HepG2 (cell line): Measurements from ENCODE around the gene CMIP. TPM values are rescaled to one million over a fixed set of nuclear protein-coding genes. Genes with fewer than 3 reads are reported as not detected.

Source experiments
- ATAC-seq: fragments of 200-7000 bp; cut with Tn5 transposase; 3 replicates; pipeline ENCODE4 v1.9.1; 2020; ENCODE audit warnings: mild to moderate bottlenecking, moderate library complexity
- BruUV-seq: library from RNA; stranded (reverse); fragments of 400-500 nt; replicated peaks from 2 replicates; lab custom pipeline; 2021; lab: Mats Ljungman, UMichigan
- CTCF ChIA-PET: fragments of 300-600 bp; formaldehyde crosslinking; extraction: SDS; loops from one replicate; lab custom pipeline; 2021; ENCODE audit warnings: low total read pairs, inconsistent platforms, low intra/inter-chr PET ratio; lab: Yijun Ruan, JAX
- POLR2A ChIA-PET: fragments of 350-600 bp; sonication (Branson Sonifier 250); formaldehyde crosslinking; loops from one replicate; lab custom pipeline; 2020; ENCODE audit warnings: antibody characterized with exemption, inconsistent platforms; lab: Yijun Ruan, JAX
- DNase-seq: peaks from one replicate; pipeline ENCODE4 v3.0.0-alpha.2; 2015; ENCODE audit warnings: low spot score
- FAIRE-seq: peaks from 3 replicates; lab custom pipeline; 2011; peaks lifted over from hg19 to GRCh38; lab: Jason Lieb, UNC
- H2AFZ ChIP-seq: one replicate; pipeline ENCODE4 v1.6.1; 2011; ENCODE audit warnings: low read length, inconsistent platforms
- H3K27ac ChIP-seq: fragments of 300-600 bp; 3 replicates; pipeline ENCODE4 v1.8.0; 2011; ENCODE audit warnings: mixed run types, mild to moderate bottlenecking, mixed read lengths, low read length, inconsistent platforms; ENCODE audit not compliant: insufficient read depth; ENCODE audit errors: extremely low read length
- H3K27me3 ChIP-seq, 2 experiments: fragments of 200-600 bp in 1 of 2; 2 replicates in 1 of 2; 3 replicates in 1 of 2; pipeline versions ENCODE4 v1.6.0 to v1.8.0; 2011; ENCODE audit warnings: low read length in 2 of 2, mild to moderate bottlenecking in 2 of 2, moderate library complexity in 2 of 2, inconsistent platforms in 1 of 2; ENCODE audit not compliant: insufficient read depth in 2 of 2, control insufficient read depth in 1 of 2
- H3K36me3 ChIP-seq, 2 experiments: fragments of 200-600 bp in 1 of 2; replicated peaks in 1 of 2; 2 replicates in 1 of 2; 3 replicates in 1 of 2; pipeline versions ENCODE4 v1.5.1 to v1.8.0; 2011; ENCODE audit warnings: low read length in 2 of 2, inconsistent platforms in 1 of 2; ENCODE audit not compliant: insufficient read depth in 2 of 2, control insufficient read depth in 1 of 2
- H3K4me1 ChIP-seq: 2 replicates; pipeline ENCODE4 v1.5.1; 2012; ENCODE audit warnings: low read length, inconsistent platforms; ENCODE audit not compliant: insufficient read depth
- H3K4me2 ChIP-seq: 2 replicates; pipeline ENCODE4 v1.6.0; 2011; ENCODE audit warnings: low read depth, low read length, inconsistent platforms
- H3K4me3 ChIP-seq, 3 experiments: fragments of 200-600 bp in 1 of 3; sonication (generic), shearing (Covaris generic) in 1 of 3; replicated peaks in 1 of 3; 2 replicates each; pipeline ENCODE4 v1.5.1; 2011 to 2016; ENCODE audit warnings: low read length in 3 of 3, inconsistent platforms in 2 of 3, low read depth in 2 of 3, mild to moderate bottlenecking in 2 of 3, control low read depth in 1 of 3, mixed read lengths in 1 of 3; ENCODE audit not compliant: insufficient read depth in 1 of 3
- H3K79me2 ChIP-seq: one replicate; pipeline ENCODE4 v1.6.1; 2011; ENCODE audit warnings: low read length, inconsistent platforms; ENCODE audit not compliant: insufficient read depth
- H3K9ac ChIP-seq: 2 replicates; pipeline ENCODE4 v1.6.0; 2011; ENCODE audit warnings: mild to moderate bottlenecking, low read depth, low read length, inconsistent platforms; ENCODE audit not compliant: insufficient read depth
- H3K9me3 ChIP-seq: 2 replicates; pipeline ENCODE4 v1.5.1; 2012; ENCODE audit warnings: mild to moderate bottlenecking, low read length
- H4K20me1 ChIP-seq: 2 replicates; pipeline ENCODE4 v1.6.0; 2011; ENCODE audit warnings: inconsistent platforms, mild to moderate bottlenecking, low read length, moderate library complexity; ENCODE audit not compliant: insufficient read depth
- CREB1 ChIP-seq, 2 experiments: fragments of 450-650 bp in 1 of 2; IDR thresholded peaks; 2 replicates each; pipeline ENCODE4 v1.6.1; 2016 to 2017; ENCODE audit warnings: control low read depth in 1 of 2, mild to moderate bottlenecking in 1 of 2, missing compliant biosample characterization in 1 of 2, missing genetic modification characterization in 1 of 2
- EP300 ChIP-seq, 3 experiments: sonication (generic) in 1 of 3; formaldehyde crosslinking in 1 of 3; IDR thresholded peaks; 2 replicates each; pipeline versions ENCODE4 v1.5.1 to v1.6.1; 2011 to 2020; ENCODE audit warnings: low read depth in 2 of 3, low read length in 2 of 3, borderline replicate concordance in 1 of 3, improper control_type of control experiment in 1 of 3, mild to moderate bottlenecking in 1 of 3, missing genetic modification reagents in 1 of 3, moderate library complexity in 1 of 3
- SIN3A ChIP-seq: IDR thresholded peaks from 2 replicates; pipeline ENCODE4 v1.6.1; 2011; ENCODE audit warnings: low read depth, mild to moderate bottlenecking, control low read depth, low read length, borderline replicate concordance
- ZBTB8A ChIP-seq: sonication (generic); formaldehyde crosslinking; IDR thresholded peaks from 2 replicates; pipeline ENCODE4 v1.4.0; 2020; ENCODE audit warnings: mild to moderate bottlenecking, low read depth, missing genetic modification reagents, borderline replicate concordance
- ZFP36L1 ChIP-seq: sonication (generic); formaldehyde crosslinking; IDR thresholded peaks from 2 replicates; pipeline ENCODE4 v1.8.0; 2022; ENCODE audit warnings: mild to moderate bottlenecking, missing genetic modification reagents, moderate library complexity
- ZNF24 ChIP-seq: fragments of 450-650 bp; IDR thresholded peaks from 2 replicates; pipeline ENCODE4 v1.6.1; 2017; ENCODE audit warnings: antibody characterized with exemption, mild to moderate bottlenecking
- ZNF407 ChIP-seq: sonication (generic); formaldehyde crosslinking; IDR thresholded peaks from one replicate; pipeline ENCODE4 v1.5.1; 2020; ENCODE audit warnings: mild to moderate bottlenecking, missing genetic modification reagents; ENCODE audit errors: not compliant biosample characterization
- ZNF451 ChIP-seq: sonication (generic); formaldehyde crosslinking; IDR thresholded peaks from 2 replicates; pipeline ENCODE4 v1.5.0; 2020; ENCODE audit warnings: mild to moderate bottlenecking, missing genetic modification reagents
- ZNF564 ChIP-seq: sonication (generic); formaldehyde crosslinking; IDR thresholded peaks from 2 replicates; pipeline ENCODE4 v1.8.1; 2023; ENCODE audit warnings: mild to moderate bottlenecking, missing genetic modification reagents
- ZNF770 ChIP-seq: sonication (generic); formaldehyde crosslinking; IDR thresholded peaks from 2 replicates; pipeline ENCODE4 v1.5.0; 2020; ENCODE audit warnings: mild to moderate bottlenecking, missing genetic modification reagents
- WGBS: methylation state at CpG from one replicate; pipeline ENCODE4 v1.1.6; 2017; ENCODE audit warnings: low lambda C conversion rate; 5-methylcytosine and 5-hydroxymethylcytosine counted together
- in situ Hi-C: cut with HindIII; loops from 2 replicates; pipeline ENCODE4 v1.10.0; 2017; ENCODE audit warnings: low pct_unique_long_range_greater_than_20kb; ENCODE audit not compliant: extremely low pct_ligation_motif_present
- intact Hi-C: fragments of 100-400 bp; cut with micrococcal nuclease; formaldehyde crosslinking; loops from one replicate; pipeline ENCODE4 v1.10.0; 2022; ENCODE audit not compliant: unreplicated experiment
- polyA plus RNA-seq, 8 experiments: library from polyadenylated mRNA; depleted of rRNA in 3 of 8; stranded (reverse) in 7 of 8; unstranded in 1 of 8; fragments of >200 nt; fragmentation: Illumina TruSeq in 4 of 8; extraction: Trizol in 4 of 8; gene quantifications; 2 replicates each; pipeline versions ENCODE4 v1.2.1 to v1.2.3, GENCODE V29; 2011 to 2016; ENCODE audit warnings: low read depth in 4 of 8, missing spikeins in 1 of 8, mixed read lengths in 1 of 8; ENCODE audit not compliant: insufficient read depth in 1 of 8
- total RNA-seq, 5 experiments: library from RNA; depleted of rRNA; stranded (reverse); fragments of >200 nt; fragmentation: Illumina TruSeq; extraction: Trizol; gene quantifications; 2 replicates each; pipeline ENCODE4 v1.2.3, GENCODE V29; 2016; ENCODE audit warnings: low read depth in 1 of 5
- TF ChIP-seq, protein P1 (sequence below): sonication (generic); formaldehyde crosslinking; IDR thresholded peaks from 2 replicates; pipeline ENCODE4 v1.8.0; 2023; ENCODE audit warnings: mild to moderate bottlenecking, missing genetic modification reagents

Gene CMIP
- total and polyA plus RNA-seq, 2 of the 13 experiments (the other 11 are each of a cell fraction or from before 2014, with no cell fraction given) = 10.9 to 18.1 TPM

DNA sequence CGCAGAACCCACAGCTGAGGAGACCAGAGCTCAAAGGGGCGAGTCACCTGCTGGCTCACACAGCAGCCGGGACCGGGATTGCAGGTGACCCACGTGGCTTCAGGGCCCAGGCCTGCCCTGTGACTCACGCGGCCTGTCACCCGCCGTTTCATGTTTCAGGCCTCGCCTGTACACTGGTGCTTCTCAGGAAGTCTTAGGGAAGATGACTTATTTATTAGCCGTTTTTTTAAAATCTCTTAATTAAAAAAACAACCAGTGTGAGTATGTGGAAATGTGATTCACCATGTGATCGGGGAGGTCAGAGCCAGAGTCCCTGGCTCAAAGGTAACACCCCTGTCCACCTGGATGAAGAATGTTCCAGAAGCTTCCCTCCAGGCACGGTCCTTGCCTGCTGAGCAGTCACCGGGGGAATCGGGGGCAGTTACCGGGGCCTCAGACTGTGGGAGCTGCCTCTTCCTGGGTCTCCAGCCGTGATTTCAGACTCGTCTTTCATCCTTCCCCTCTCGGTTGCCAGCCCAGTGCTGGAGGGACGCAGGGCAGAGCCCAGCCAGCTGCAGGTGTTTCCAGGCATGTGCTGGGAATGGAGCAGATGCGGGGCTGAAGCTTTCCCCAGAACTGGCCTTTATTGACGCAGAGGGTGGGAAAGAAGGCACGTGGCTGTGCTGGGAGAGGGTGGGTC, 49.3 kb downstream of the CMIP start:
- Histone ChIP-seq H3K27ac (peak overlapping the region; percentile 1), H3K36me3 (peaks cover 15 to 61% of the 10 kb centered on the region in 2 experiments), H4K20me1 (peaks cover 95% of the 10 kb centered on the region), H3K4me1 (peaks cover 31% of the 10 kb centered on the region), H3K4me2 (no peak overlapping the region), H2AFZ (no peak overlapping the region), H3K9ac (no peak overlapping the region), H3K79me2 (peaks cover 100% of the 10 kb centered on the region), H3K4me3 (no peak overlapping the region), H3K27me3 (no peaks in the 10 kb centered on the region), H3K9me3 (no peaks in the 10 kb centered on the region)
- ChIA-PET POLR2A (interaction anchor here (1.9 kb wide), 1 partner anchor 42 kb away, joined by 5 read pairs; no protein-coding TSS in a partner anchor), CTCF (no interaction called here)
- in situ Hi-C loops = no loop called here
- intact Hi-C loops = no loop called here
- no TSS peak for BruUV-seq
- FAIRE-seq = no peak
- WGBS = 83% methylated on average over 23 of the region's 23 CpGs
- DNase-seq = peak; percentile 57
- ATAC-seq = peak; percentile 49
- TF ChIP-seq SIN3A (peak; percentile 79; the same call in 1 of the 2 replicates), EP300 (IDR thresholded peaks at IDR 0.05; ENCODE audit: low read depth in 2 of 2, low read length in 2 of 2) (no peak), EP300 (CRISPR knock-in tag; IDR thresholded peaks at IDR 0.05; ENCODE audit: borderline replicate concordance) (no peak), ZNF564 (no peak), ZNF407 (no peak), ZFP36L1 (CRISPR knock-in tag) (no peak), ZBTB8A (CRISPR knock-in tag) (no peak), CREB1 (IDR thresholded peaks at IDR 0.05) (0 out of 2 replicates have a peak, but pooled peaks have one; percentile 27), CREB1 (CRISPR knock-in tag; IDR thresholded peaks at IDR 0.05) (no peak), ZNF24 (no peak), ZNF451 (no peak), ZNF770 (CRISPR knock-in tag) (no peak)
- TF ChIP-seq, protein P1, sequence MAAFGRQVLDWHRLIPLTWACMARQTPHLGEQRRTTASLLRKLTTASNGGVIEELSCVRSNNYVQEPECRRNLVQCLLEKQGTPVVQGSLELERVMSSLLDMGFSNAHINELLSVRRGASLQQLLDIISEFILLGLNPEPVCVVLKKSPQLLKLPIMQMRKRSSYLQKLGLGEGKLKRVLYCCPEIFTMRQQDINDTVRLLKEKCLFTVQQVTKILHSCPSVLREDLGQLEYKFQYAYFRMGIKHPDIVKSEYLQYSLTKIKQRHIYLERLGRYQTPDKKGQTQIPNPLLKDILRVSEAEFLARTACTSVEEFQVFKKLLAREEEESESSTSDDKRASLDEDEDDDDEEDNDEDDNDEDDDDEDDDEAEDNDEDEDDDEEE = no peak
